K562 (cell line): ENCODE measurements around the gene COQ3. TPM values are rescaled to one million over a fixed set of nuclear protein-coding genes. Genes with fewer than 3 reads are reported as not detected.

Source experiments
- CC2D1A ChIP-seq: fragments of 450-650 bp; IDR thresholded peaks from 2 replicates; pipeline ENCODE4 v1.6.1; 2017; ENCODE audit warnings: mild to moderate bottlenecking
- CREBBP ChIP-seq: IDR thresholded peaks from one replicate; pipeline ENCODE4 v1.6.1; 2012; ENCODE audit warnings: low read depth, mild to moderate bottlenecking, control low read depth, inconsistent platforms, low read length
- KDM1A ChIP-seq, 2 experiments: fragments of 450-650 bp; IDR thresholded peaks; 2 replicates each; pipeline ENCODE4 v1.6.1; 2016; ENCODE audit warnings: mild to moderate bottlenecking in 2 of 2
- MBD2 ChIP-seq: sonication (generic); IDR thresholded peaks from 2 replicates; pipeline ENCODE4 v1.6.1; 2016; ENCODE audit warnings: low read depth, borderline replicate concordance
- NBN ChIP-seq: fragments of 450-650 bp; IDR thresholded peaks from 2 replicates; pipeline ENCODE4 v1.6.1; 2016; ENCODE audit warnings: low read depth, mild to moderate bottlenecking
- NR2C1 ChIP-seq, 2 experiments: fragments of 450-650 bp; IDR thresholded peaks; 2 replicates each; pipeline ENCODE4 v1.6.1; 2017; ENCODE audit warnings: mild to moderate bottlenecking in 2 of 2, antibody characterized with exemption in 1 of 2, inconsistent platforms in 1 of 2, missing compliant biosample characterization in 1 of 2, missing genetic modification characterization in 1 of 2
- NR2C2 ChIP-seq, 2 experiments: fragments of 200-800 bp in 1 of 2; sonication (Bioruptor generic) in 1 of 2; sonication (generic) in 1 of 2; formaldehyde crosslinking in 1 of 2; IDR thresholded peaks; 2 replicates each; pipeline versions ENCODE4 v1.6.1 to v1.8.0; 2016 to 2022; ENCODE audit warnings: mild to moderate bottlenecking in 1 of 2, missing compliant biosample characterization in 1 of 2, missing genetic modification characterization in 1 of 2, missing genetic modification reagents in 1 of 2
- RAD21 ChIP-seq, 2 experiments: fragments of 250-450 bp in 1 of 2; fragments of 450-650 bp in 1 of 2; sonication (Bioruptor Pico) in 1 of 2; formaldehyde crosslinking in 1 of 2; IDR thresholded peaks in 1 of 2; conservative IDR thresholded peaks in 1 of 2; 2 replicates each; pipeline versions ENCODE4 v1.4.0 to v1.8.0; 2020 to 2022; ENCODE audit warnings: mild to moderate bottlenecking in 2 of 2, moderate library complexity in 1 of 2
- SIX5 ChIP-seq, 2 experiments: IDR thresholded peaks; 2 replicates each; pipeline ENCODE4 v1.6.1; 2011; ENCODE audit warnings: low read length in 2 of 2, borderline replicate concordance in 1 of 2, low read depth in 1 of 2, mild to moderate bottlenecking in 1 of 2, moderate library complexity in 1 of 2; ENCODE audit not compliant: insufficient read depth in 1 of 2
- TAL1 ChIP-seq: fragments of 450-650 bp; IDR thresholded peaks from 2 replicates; pipeline ENCODE4 v1.6.1; 2016; ENCODE audit warnings: mild to moderate bottlenecking
- ZNF212 ChIP-seq: fragments of 450-650 bp; formaldehyde crosslinking; IDR thresholded peaks from 2 replicates; pipeline ENCODE4 v1.4.0; 2020; ENCODE audit warnings: mild to moderate bottlenecking
- ZNF551 ChIP-seq: fragments of 250-450 bp; sonication (Bioruptor Pico); IDR thresholded peaks from 2 replicates; pipeline ENCODE4 v1.5.0; 2021; ENCODE audit warnings: mild to moderate bottlenecking, moderate library complexity
- ZNF75A ChIP-seq: fragments of 450-650 bp; formaldehyde crosslinking; IDR thresholded peaks from 2 replicates; pipeline ENCODE4 v1.4.0; 2020; ENCODE audit warnings: mild to moderate bottlenecking
- polyA plus RNA-seq, 8 experiments: library from polyadenylated mRNA; depleted of rRNA in 4 of 8; stranded (reverse) in 5 of 8; unstranded in 3 of 8; fragments of >200 nt; fragmentation: Nextera tagmentation in 2 of 8; fragmentation: Illumina TruSeq in 1 of 8; extraction: Ambion mirVana in 2 of 8; extraction: Trizol in 1 of 8; gene quantifications; 2 replicates each; pipeline versions ENCODE4 v1.2.1 to v1.2.3, GENCODE V29; 2011 to 2014; ENCODE audit warnings: inconsistent platforms in 1 of 8, missing spikeins in 1 of 8
- total RNA-seq, 7 experiments: library from RNA; depleted of rRNA in 6 of 7; stranded (reverse); fragments of >200 nt in 6 of 7; fragmentation: Illumina TruSeq in 2 of 7; extraction: Trizol in 2 of 7; gene quantifications; 2 replicates each; pipeline versions ENCODE4 v1.2.1 to v1.2.3, GENCODE V29; 2011 to 2021; ENCODE audit warnings: low replicate concordance in 1 of 7
- TF ChIP-seq, protein P1 (sequence below), 2 experiments: fragments of 450-650 bp; formaldehyde crosslinking in 1 of 2; IDR thresholded peaks; 2 replicates each; pipeline versions ENCODE4 v1.4.0 to v1.6.1; 2014 to 2020; ENCODE audit warnings: mild to moderate bottlenecking in 2 of 2, borderline replicate concordance in 1 of 2, low read depth in 1 of 2
- TF ChIP-seq, protein P2 (sequence below): fragments of 450-650 bp; formaldehyde crosslinking; IDR thresholded peaks from 2 replicates; pipeline ENCODE4 v1.4.0; 2020; ENCODE audit warnings: mild to moderate bottlenecking, moderate library complexity
- TF ChIP-seq, protein P3 (sequence below), 3 experiments: IDR thresholded peaks in 2 of 3; conservative IDR thresholded peaks in 1 of 3; 2 replicates each; pipeline ENCODE4 v1.5.1; 2011 to 2012; ENCODE audit warnings: low read length in 3 of 3, mild to moderate bottlenecking in 3 of 3, control low read depth in 2 of 3, improper control_type of control experiment in 1 of 3, inconsistent platforms in 1 of 3, low read depth in 1 of 3, mixed read lengths in 1 of 3, moderate library complexity in 1 of 3; ENCODE audit not compliant: insufficient read depth in 2 of 3

Gene COQ3
- total and polyA plus RNA-seq, 9 of the 15 experiments (the other 6 are each of a cell fraction or from before 2014, with no cell fraction given), result 16.9 to 137 (median 33.9) TPM

DNA sequence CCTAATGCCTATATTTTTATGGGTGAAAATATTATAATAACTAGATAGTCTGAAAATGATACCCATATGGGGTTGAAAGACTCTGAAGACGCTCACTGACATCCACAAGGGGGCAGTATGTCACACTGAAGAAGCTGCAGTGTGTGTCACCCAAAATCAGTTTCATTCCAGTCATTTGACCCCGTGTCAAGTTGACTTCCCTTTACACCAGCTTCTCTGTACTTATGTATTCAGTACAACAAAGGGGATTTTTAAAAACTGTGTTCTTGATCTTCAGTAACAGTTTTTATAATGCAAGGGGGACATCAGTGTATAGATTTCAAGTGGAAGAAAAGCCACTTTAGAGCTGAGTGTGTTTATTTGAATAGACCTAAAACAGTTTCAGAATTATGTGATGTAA is 63.8 kb downstream of the COQ3 start (continued):
- TF ChIP-seq, protein P1, sequence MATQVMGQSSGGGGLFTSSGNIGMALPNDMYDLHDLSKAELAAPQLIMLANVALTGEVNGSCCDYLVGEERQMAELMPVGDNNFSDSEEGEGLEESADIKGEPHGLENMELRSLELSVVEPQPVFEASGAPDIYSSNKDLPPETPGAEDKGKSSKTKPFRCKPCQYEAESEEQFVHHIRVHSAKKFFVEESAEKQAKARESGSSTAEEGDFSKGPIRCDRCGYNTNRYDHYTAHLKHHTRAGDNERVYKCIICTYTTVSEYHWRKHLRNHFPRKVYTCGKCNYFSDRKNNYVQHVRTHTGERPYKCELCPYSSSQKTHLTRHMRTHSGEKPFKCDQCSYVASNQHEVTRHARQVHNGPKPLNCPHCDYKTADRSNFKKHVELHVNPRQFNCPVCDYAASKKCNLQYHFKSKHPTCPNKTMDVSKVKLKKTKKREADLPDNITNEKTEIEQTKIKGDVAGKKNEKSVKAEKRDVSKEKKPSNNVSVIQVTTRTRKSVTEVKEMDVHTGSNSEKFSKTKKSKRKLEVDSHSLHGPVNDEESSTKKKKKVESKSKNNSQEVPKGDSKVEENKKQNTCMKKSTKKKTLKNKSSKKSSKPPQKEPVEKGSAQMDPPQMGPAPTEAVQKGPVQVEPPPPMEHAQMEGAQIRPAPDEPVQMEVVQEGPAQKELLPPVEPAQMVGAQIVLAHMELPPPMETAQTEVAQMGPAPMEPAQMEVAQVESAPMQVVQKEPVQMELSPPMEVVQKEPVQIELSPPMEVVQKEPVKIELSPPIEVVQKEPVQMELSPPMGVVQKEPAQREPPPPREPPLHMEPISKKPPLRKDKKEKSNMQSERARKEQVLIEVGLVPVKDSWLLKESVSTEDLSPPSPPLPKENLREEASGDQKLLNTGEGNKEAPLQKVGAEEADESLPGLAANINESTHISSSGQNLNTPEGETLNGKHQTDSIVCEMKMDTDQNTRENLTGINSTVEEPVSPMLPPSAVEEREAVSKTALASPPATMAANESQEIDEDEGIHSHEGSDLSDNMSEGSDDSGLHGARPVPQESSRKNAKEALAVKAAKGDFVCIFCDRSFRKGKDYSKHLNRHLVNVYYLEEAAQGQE (IDR thresholded peaks at IDR 0.05; ENCODE audit: borderline replicate concordance), result peak; percentile 36; the same call in 1 of the 2 replicates
- TF ChIP-seq, protein P1 (CRISPR knock-in tag; IDR thresholded peaks at IDR 0.05; ENCODE audit: low read depth), result no peak
- TF ChIP-seq, protein P2, sequence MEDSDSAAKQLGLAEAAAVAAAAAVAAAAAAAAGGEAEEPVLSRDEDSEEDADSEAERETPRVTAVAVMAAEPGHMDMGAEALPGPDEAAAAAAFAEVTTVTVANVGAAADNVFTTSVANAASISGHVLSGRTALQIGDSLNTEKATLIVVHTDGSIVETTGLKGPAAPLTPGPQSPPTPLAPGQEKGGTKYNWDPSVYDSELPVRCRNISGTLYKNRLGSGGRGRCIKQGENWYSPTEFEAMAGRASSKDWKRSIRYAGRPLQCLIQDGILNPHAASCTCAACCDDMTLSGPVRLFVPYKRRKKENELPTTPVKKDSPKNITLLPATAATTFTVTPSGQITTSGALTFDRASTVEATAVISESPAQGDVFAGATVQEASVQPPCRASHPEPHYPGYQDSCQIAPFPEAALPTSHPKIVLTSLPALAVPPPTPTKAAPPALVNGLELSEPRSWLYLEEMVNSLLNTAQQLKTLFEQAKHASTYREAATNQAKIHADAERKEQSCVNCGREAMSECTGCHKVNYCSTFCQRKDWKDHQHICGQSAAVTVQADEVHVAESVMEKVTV (CRISPR knock-in tag), result peak; percentile 41; the same call in 1 of the 2 replicates
- TF ChIP-seq NR2C1 (IDR thresholded peaks at IDR 0.05), result peak; percentile 33; the same call in 1 of the 2 replicates
- TF ChIP-seq NR2C1 (tag; IDR thresholded peaks at IDR 0.05), result no peak; the same call in 1 of the 2 replicates
- no peak for TF ChIP-seq CC2D1A
- TF ChIP-seq CREBBP, result no peak
- TF ChIP-seq ZNF75A (CRISPR knock-in tag), result no peak
- TF ChIP-seq MBD2, result no peak
- peak; percentile 54 to 72 for TF ChIP-seq RAD21 (CRISPR knock-in tag; conservative IDR thresholded peaks at IDR 0.05 in 1 of 2, IDR thresholded peaks at IDR 0.05 in 1 of 2)
- TF ChIP-seq, protein P3, sequence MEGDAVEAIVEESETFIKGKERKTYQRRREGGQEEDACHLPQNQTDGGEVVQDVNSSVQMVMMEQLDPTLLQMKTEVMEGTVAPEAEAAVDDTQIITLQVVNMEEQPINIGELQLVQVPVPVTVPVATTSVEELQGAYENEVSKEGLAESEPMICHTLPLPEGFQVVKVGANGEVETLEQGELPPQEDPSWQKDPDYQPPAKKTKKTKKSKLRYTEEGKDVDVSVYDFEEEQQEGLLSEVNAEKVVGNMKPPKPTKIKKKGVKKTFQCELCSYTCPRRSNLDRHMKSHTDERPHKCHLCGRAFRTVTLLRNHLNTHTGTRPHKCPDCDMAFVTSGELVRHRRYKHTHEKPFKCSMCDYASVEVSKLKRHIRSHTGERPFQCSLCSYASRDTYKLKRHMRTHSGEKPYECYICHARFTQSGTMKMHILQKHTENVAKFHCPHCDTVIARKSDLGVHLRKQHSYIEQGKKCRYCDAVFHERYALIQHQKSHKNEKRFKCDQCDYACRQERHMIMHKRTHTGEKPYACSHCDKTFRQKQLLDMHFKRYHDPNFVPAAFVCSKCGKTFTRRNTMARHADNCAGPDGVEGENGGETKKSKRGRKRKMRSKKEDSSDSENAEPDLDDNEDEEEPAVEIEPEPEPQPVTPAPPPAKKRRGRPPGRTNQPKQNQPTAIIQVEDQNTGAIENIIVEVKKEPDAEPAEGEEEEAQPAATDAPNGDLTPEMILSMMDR (IDR thresholded peaks at IDR 0.05 in 2 of 3, conservative IDR thresholded peaks at IDR 0.05 in 1 of 3; ENCODE audit: insufficient read depth in 2 of 3, low read depth in 1 of 3, low read length in 3 of 3), result peak; percentile 60 to 86 (median 75)
- no peak for TF ChIP-seq SIX5 (IDR thresholded peaks at IDR 0.05; ENCODE audit: borderline replicate concordance in 1 of 2, insufficient read depth in 1 of 2, low read depth in 1 of 2, low read length in 2 of 2)
- peak; percentile 19 to 22; a peak in 1 of 4 replicates for TF ChIP-seq KDM1A (IDR thresholded peaks at IDR 0.05)
- TF ChIP-seq NR2C2 (CRISPR knock-in tag; IDR thresholded peaks at IDR 0.05), result no peak
- 0 out of 2 replicates have a peak, but pooled peaks have one; percentile 21 for TF ChIP-seq NR2C2 (tag; IDR thresholded peaks at IDR 0.05)
- no peak for TF ChIP-seq ZNF551
- TF ChIP-seq ZNF212 (CRISPR knock-in tag), result no peak
- no peak for TF ChIP-seq TAL1
- TF ChIP-seq NBN, result no peak
